ENCODE measurements around the gene KIF18A. TPM values are rescaled to one million over a fixed set of nuclear protein-coding genes. Genes with fewer than 3 reads are reported as not detected.
A peak's percentile ranks its signal among the peaks of the same experiment; 100 is the strongest.

The KIF18A gene
- total and polyA plus RNA-seq, 2 of the 8 experiments (the other 6 are each of a cell fraction or from before 2014, with no cell fraction given): 4.0 to 23.3 TPM

- 84% methylated on average over 3 of the region's 3 CpGs; no CpG with 5 or more reads in 1 of the 2 experiments for WGBS, 2 experiments (ENCODE audit: extremely low coverage in 1 of 2, insufficient coverage in 1 of 2, insufficient read length in 1 of 2, insufficient replicate concordance in 2 of 2, low coverage in 1 of 2, low lambda C conversion rate in 2 of 2, missing lambda C conversion rate in 1 of 2)
- H3K27ac ChIP-seq (ENCODE audit: low read depth, low read length): no peak overlapping the region
- POLR2A ChIA-PET (ENCODE audit: partially characterized antibody): interaction anchor here (1.4 to 1.9 kb wide), 3 partner anchors 10 to 14 kb away, joined by 4 to 5 read pairs (median 5); no protein-coding TSS in a partner anchor
- H3K27me3 ChIP-seq (replicated peaks in 1 of 4; ENCODE audit: control insufficient read depth in 3 of 4, extremely low read depth in 1 of 4, insufficient read depth in 3 of 4, low read length in 3 of 4): no peaks in the 10 kb centered on the region
- H3K56ac ChIP-seq (replicated peaks; ENCODE audit: insufficient read length, low read depth, low read length): no peak overlapping the region
- no peaks in the 10 kb centered on the region; a peak in 1 of 8 replicates for H3K36me3 ChIP-seq (ENCODE audit: control insufficient read depth in 2 of 4, insufficient read depth in 4 of 4, low read length in 3 of 4)
- H4K8ac ChIP-seq (ENCODE audit: extremely low read depth, insufficient read depth, low read length): no peak overlapping the region
- no peak overlapping the region for H2BK120ac ChIP-seq (replicated peaks; ENCODE audit: low read depth, low read length)
- H3K4ac ChIP-seq (replicated peaks; ENCODE audit: insufficient read length, low read depth, low read length): no peak overlapping the region
- no peak overlapping the region for H3K14ac ChIP-seq (ENCODE audit: insufficient read length)
- H2BK5ac ChIP-seq (ENCODE audit: low read depth, low read length): no peak overlapping the region
- H3K4me1 ChIP-seq (replicated peaks in 1 of 4; ENCODE audit: control insufficient read depth in 3 of 4, insufficient read depth in 4 of 4, low read length in 3 of 4): peaks cover 0 to 9% (median under 1%) of the 10 kb centered on the region in 4 experiments; a peak in 1 of 7 replicates
- no peak overlapping the region for H3K23ac ChIP-seq (ENCODE audit: insufficient read length)
- H3K4me3 ChIP-seq (ENCODE audit: extremely low read depth in 1 of 4, insufficient read depth in 2 of 4, low read depth in 3 of 4, low read length in 4 of 4): peak overlapping the region in 2 of 4 experiments; percentile 30 to 77; a peak in 3 of 8 replicates
- H3K79me2 ChIP-seq (ENCODE audit: control insufficient read depth in 1 of 2, insufficient read depth in 2 of 2, low read length in 2 of 2): peaks cover 5 to 72% of the 10 kb centered on the region in 2 experiments; a peak in 3 of 4 replicates
- no peak overlapping the region for H2BK15ac ChIP-seq (ENCODE audit: low read length)
- no peak overlapping the region for H3K9ac ChIP-seq (replicated peaks in 1 of 4; ENCODE audit: extremely low read depth in 1 of 4, low read depth in 3 of 4, low read length in 3 of 4)
- H3K4me2 ChIP-seq (ENCODE audit: insufficient read depth in 1 of 2, low read depth in 2 of 2, low read length in 2 of 2): peak overlapping the region; percentile 59 to 77; a peak in 3 of 4 replicates
- no peaks in the 10 kb centered on the region for H3K9me3 ChIP-seq (ENCODE audit: insufficient read depth in 2 of 2, low read depth in 1 of 2, low read length in 1 of 2)
- no peaks in the 10 kb centered on the region for H4K20me1 ChIP-seq (replicated peaks in 1 of 2; ENCODE audit: control insufficient read depth in 1 of 2, insufficient read depth in 2 of 2, low read length in 2 of 2)
- no peak overlapping the region for H2BK12ac ChIP-seq (ENCODE audit: low read depth, low read length)
- H2BK20ac ChIP-seq (ENCODE audit: low read length): no peak overlapping the region
- CTCF ChIA-PET (ENCODE audit: partially characterized antibody): no interaction called here
- no peak overlapping the region for H4K5ac ChIP-seq (ENCODE audit: insufficient read length, low read depth, low read length)
- H4K91ac ChIP-seq (replicated peaks; ENCODE audit: insufficient read length, low read length): no peak overlapping the region
- no peak overlapping the region for H2AFZ ChIP-seq (ENCODE audit: low read length)
- H2AK5ac ChIP-seq (ENCODE audit: low read depth, low read length): no peak overlapping the region
- H3K18ac ChIP-seq (ENCODE audit: extremely low read depth, low read length): no peak overlapping the region
- 0 out of 2 replicates have a peak, but pooled peaks cover 4% of the 10 kb centered on the region for H3K23me2 ChIP-seq (ENCODE audit: low read depth, low read length)
- FAIRE-seq (no peak), DNase-seq (ENCODE audit: low read depth in 1 of 2, low spot score in 2 of 2) (no peak)
- H3K79me1 ChIP-seq (ENCODE audit: low read depth, low read length): no peaks in the 10 kb centered on the region; the same call in 1 of the 2 replicates
- no peak for TF ChIP-seq CREB1 (IDR thresholded peaks at IDR 0.05)
- TF ChIP-seq MAX (IDR thresholded peaks at IDR 0.05): no peak
- no peak for TF ChIP-seq JUN (IDR thresholded peaks at IDR 0.05; ENCODE audit: low read depth, low read length)
- TF ChIP-seq SIX5 (IDR thresholded peaks at IDR 0.05; ENCODE audit: low read depth, low read length): no peak
- TF ChIP-seq BACH1 (IDR thresholded peaks at IDR 0.05; ENCODE audit: low read length): no peak
- TF ChIP-seq E2F6 (IDR thresholded peaks at IDR 0.05): no peak
- TF ChIP-seq SIRT6 (IDR thresholded peaks at IDR 0.05; ENCODE audit: low read length): no peak
- TF ChIP-seq TCF12 (IDR thresholded peaks at IDR 0.05; ENCODE audit: low read depth, low read length): no peak
- no peak for TF ChIP-seq CEBPB (IDR thresholded peaks at IDR 0.05; ENCODE audit: low read depth, low read length)
- TF ChIP-seq KDM1A (IDR thresholded peaks at IDR 0.05; ENCODE audit: borderline replicate concordance, low read length): no peak
- no peak for TF ChIP-seq CBX5 (IDR thresholded peaks at IDR 0.05; ENCODE audit: low read depth, low read length)
- no peak for TF ChIP-seq SRF (IDR thresholded peaks at IDR 0.05; ENCODE audit: low read depth, low read length)
Observed at GRCh38 chr11:28108958-28109357, 1.0 kb upstream of the KIF18A start.
